Activated CD8-positive, alpha-beta T cell treated with anti-CD3 and anti-CD28 coated beads for 36 hours (primary cell): ENCODE measurements around the gene KRT14. TPM values are rescaled to one million over a fixed set of nuclear protein-coding genes. Genes with fewer than 3 reads are reported as not detected.

ENCODE experiments used
- ATAC-seq: fragments of 200-7000 bp; cut with Tn5 transposase; one replicate; pipeline ENCODE4 v1.10.0; 2021; ENCODE audit warnings: mild to moderate bottlenecking, moderate library complexity
- CTCF ChIA-PET: fragments of 350-600 bp; sonication (Branson Sonifier 250); formaldehyde crosslinking; loops from one replicate; lab custom pipeline; 2021; ENCODE audit warnings: antibody characterized with exemption; lab: Charles Lee
- POLR2A ChIA-PET: fragments of 350-600 bp; sonication (Branson Sonifier 250); formaldehyde crosslinking; loops from one replicate; lab custom pipeline; 2021; ENCODE audit warnings: antibody characterized with exemption; lab: Charles Lee
- DNase-seq: peaks from one replicate; pipeline ENCODE4 v3.0.0-alpha.2; 2020
- H3K27ac Mint-ChIP-seq: one replicate; pipeline ENCODE4 v1.8.0; 2021; ENCODE audit warnings: mild to moderate bottlenecking, mixed read lengths
- H3K27me3 Mint-ChIP-seq: one replicate; pipeline ENCODE4 v1.8.0; 2021; ENCODE audit warnings: mixed read lengths
- H3K36me3 Mint-ChIP-seq: one replicate; pipeline ENCODE4 v1.8.0; 2021; ENCODE audit warnings: low read depth, mixed read lengths
- H3K4me1 Mint-ChIP-seq: one replicate; pipeline ENCODE4 v1.8.0; 2021; ENCODE audit warnings: low read depth, mixed read lengths
- H3K4me3 Mint-ChIP-seq: one replicate; pipeline ENCODE4 v1.8.0; 2021; ENCODE audit warnings: mild to moderate bottlenecking, moderate library complexity, mixed read lengths
- H3K9me3 Mint-ChIP-seq: one replicate; pipeline ENCODE4 v1.8.0; 2021; ENCODE audit warnings: mixed read lengths
- intact Hi-C: fragments of 100-400 bp; cut with micrococcal nuclease; formaldehyde crosslinking; loops from one replicate; pipeline ENCODE4 v1.10.0; 2022
- total RNA-seq, 2 experiments: library from RNA; stranded (reverse); gene quantifications; one replicate each; pipeline ENCODE4 v1.2.3, GENCODE V29; 2021
- TF ChIP-seq, protein P1 (sequence below): fragments of 200-600 bp; IDR thresholded peaks from one replicate; pipeline ENCODE4 v1.8.0; 2022; ENCODE audit warnings: antibody characterized with exemption, mild to moderate bottlenecking

The KRT14 gene
- not detected for total RNA-seq

DNA sequence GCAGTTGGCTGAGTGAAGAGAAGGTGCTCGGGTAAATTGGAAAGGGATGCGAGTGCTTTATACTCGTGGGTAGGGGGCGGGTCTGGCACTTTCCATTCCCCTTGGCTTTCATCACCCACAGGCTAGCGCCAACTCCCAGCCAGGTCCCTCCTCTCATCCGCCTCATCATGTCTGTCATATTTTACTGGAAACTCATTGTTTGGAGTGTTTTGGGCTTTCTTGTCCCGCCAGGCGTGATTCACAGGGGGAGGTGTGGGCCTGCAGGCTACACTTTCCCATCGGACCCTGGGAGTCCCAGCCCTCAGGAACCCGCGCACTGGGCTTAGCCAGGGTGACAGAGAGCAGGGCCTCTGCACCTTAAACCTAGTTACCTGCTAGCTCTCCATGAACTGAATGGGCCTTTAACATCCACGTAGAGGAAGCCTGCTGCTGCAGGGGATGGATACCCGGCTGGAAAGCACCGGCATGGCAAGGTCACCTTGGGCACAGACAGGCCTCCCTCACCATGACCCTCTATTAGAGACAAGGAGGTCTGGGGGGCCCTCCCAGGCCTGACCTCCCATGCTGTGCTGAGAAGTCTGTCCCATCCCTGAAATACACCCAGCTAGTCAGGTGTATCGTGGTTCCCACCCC is at the start of gene KRT14:
Gene KRT14 (minus strand): TSS at position 33 of the 633 bp plus-strand sequence. CDS start 61 bp downstream, outside the sequence.
- H3K36me3 Mint-ChIP-seq = no peaks in the 10 kb centered on the region
- no peak within 1 kb of the TSS for H3K4me3 Mint-ChIP-seq
- peaks cover 14% of the 10 kb centered on the region for H3K27me3 Mint-ChIP-seq
- DNase-seq (no peak), ATAC-seq (no peak)
- ChIA-PET POLR2A (no interaction called here), CTCF (interaction anchor here (2.5 kb wide), 1 partner anchor 38 kb away, joined by 10 read pairs; no protein-coding TSS in a partner anchor)
- no peaks in the 10 kb centered on the region for H3K9me3 Mint-ChIP-seq
- no peak within 1 kb of the TSS for H3K27ac Mint-ChIP-seq
- intact Hi-C loops = no loop called here
- no peaks in the 10 kb centered on the region for H3K4me1 Mint-ChIP-seq
- TF ChIP-seq, protein P1, sequence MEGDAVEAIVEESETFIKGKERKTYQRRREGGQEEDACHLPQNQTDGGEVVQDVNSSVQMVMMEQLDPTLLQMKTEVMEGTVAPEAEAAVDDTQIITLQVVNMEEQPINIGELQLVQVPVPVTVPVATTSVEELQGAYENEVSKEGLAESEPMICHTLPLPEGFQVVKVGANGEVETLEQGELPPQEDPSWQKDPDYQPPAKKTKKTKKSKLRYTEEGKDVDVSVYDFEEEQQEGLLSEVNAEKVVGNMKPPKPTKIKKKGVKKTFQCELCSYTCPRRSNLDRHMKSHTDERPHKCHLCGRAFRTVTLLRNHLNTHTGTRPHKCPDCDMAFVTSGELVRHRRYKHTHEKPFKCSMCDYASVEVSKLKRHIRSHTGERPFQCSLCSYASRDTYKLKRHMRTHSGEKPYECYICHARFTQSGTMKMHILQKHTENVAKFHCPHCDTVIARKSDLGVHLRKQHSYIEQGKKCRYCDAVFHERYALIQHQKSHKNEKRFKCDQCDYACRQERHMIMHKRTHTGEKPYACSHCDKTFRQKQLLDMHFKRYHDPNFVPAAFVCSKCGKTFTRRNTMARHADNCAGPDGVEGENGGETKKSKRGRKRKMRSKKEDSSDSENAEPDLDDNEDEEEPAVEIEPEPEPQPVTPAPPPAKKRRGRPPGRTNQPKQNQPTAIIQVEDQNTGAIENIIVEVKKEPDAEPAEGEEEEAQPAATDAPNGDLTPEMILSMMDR = no peak

DNA sequence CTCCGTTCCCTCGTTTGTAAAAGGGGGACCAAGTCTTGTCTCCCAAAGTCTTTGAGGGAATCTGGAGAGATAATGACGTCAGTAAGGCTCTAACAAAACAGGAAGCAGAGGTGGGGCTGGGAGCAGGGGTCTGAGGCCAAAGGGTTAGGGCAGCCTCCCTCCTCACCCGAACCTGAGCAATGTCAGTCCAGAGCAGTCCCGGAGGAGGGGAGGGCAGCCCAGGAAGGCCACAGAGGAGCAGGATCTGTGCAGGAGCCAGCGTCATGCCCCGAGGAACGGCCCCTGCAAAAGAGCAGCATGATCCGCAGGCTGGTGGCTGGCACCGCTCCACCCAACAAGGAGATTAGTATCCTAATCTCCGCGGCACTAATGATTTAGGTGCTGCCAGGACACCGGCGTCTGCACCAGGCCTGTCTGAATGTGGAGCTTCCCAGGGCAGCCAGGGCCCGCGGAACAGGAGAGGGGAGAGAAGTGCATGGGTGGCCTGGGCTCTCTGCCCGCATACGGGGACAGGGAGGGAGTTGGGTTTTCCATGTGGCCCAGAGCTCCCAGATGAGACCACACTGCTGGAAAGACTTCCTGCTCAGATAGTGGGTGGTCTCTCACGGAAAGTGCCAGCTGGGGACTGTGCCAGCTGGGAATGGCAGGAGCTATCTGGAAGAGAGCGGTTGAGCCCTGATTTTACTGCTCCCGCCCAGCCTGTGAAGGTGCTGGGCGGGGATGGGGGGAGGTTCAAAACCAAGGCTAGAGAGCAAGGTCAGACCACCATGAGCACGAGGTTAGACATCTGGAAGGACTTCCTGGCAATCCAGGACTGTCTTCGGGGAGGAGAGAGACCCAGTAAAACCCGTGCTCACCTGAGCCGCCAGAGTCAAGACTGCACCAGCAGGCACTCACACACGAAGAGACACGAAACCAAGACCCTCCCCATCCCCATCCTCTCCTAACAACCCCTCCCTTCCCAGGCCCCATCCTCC is 48.7 kb upstream of the KRT14 start:
- POLR2A ChIA-PET = interaction anchor here (0.6 kb wide), 1 partner anchor 242 kb away, joined by 3 read pairs; no protein-coding TSS in a partner anchor
- Mint-ChIP-seq H3K4me3 (no peak overlapping the region), H3K27me3 (no peaks in the 10 kb centered on the region), H3K27ac (no peak overlapping the region), H3K9me3 (no peaks in the 10 kb centered on the region), H3K36me3 (no peaks in the 10 kb centered on the region), H3K4me1 (no peaks in the 10 kb centered on the region)
- CTCF ChIA-PET = interaction anchor here (1.7 to 1.9 kb wide), 2 partner anchors 13 to 86 kb away, joined by 4 to 5 read pairs; no protein-coding TSS in a partner anchor
- TF ChIP-seq, protein P1 = no peak
- intact Hi-C loops = loop anchor here (10.0 kb wide), 1 partner anchor 731 kb away; no protein-coding TSS in a partner anchor
- ATAC-seq = no peak
- no peak for DNase-seq

DNA sequence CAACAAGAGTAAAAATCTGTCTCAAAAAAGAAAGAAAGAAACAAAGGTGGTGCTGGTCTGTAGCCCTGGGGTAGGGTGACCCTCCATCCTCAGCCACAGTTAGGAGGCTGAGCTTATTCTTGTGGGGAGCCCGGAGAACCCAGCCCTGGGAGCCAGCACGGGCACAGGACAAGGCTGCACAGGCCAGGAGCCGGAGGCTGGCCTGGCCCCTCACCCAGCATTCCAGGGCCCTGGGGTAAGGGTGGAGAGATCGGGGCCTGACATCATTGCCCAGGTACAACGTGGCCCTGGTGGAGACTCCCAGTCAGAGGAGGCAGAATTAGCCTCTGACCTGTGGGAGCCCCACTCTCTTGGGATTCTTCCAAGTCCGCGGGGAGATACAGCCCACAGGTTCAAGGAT is 47.9 kb upstream of the KRT14 start:
- H3K27ac Mint-ChIP-seq = no peak overlapping the region
- TF ChIP-seq, protein P1 = no peak
- ChIA-PET CTCF (interaction anchor here (0.9 to 1.9 kb wide), 3 partner anchors 14 to 86 kb away, joined by 3 to 5 read pairs (median 4); no protein-coding TSS in a partner anchor), POLR2A (no interaction called here)
- ATAC-seq (no peak), DNase-seq (no peak)
- no peaks in the 10 kb centered on the region for H3K9me3 Mint-ChIP-seq
- H3K4me3 Mint-ChIP-seq = no peak overlapping the region
- intact Hi-C loops = loop anchor here (10.0 kb wide), 1 partner anchor 730 kb away; no protein-coding TSS in a partner anchor
- H3K4me1 Mint-ChIP-seq = no peaks in the 10 kb centered on the region
- no peaks in the 10 kb centered on the region for H3K27me3 Mint-ChIP-seq
- no peaks in the 10 kb centered on the region for H3K36me3 Mint-ChIP-seq

DNA sequence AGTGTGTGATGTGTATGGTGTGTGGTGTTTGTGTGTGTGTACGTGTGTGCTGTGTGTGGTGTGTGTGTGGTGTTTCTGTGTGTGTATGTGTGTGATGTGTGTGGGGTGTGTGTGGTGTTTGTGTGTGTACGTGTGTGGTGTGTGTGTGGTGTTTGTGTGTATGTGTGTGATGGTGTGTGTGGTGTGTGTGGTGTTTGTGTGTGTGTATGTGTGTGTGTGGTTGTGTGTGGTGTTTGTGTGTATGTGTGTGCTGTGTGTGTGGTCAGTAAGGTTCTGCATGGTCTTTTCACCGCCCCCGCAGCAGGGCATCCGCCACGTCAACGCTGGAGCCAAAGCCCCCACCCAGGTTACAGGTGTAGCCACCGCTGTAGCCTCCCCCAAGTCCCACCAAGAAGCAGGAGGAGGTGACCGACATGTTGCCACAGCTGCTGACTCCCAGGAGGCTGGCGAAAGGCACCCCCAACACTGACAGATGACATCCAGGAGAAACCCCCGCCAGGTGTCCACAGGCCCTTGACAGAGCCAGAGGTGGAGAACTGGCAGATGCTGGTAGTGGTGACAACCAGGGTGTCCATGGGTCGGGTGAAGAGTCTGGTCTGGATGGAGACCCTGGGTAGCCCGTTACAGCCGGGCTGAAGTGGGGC is 47.0 kb upstream of the KRT14 start:
- Mint-ChIP-seq H3K4me3 (no peak overlapping the region), H3K9me3 (no peaks in the 10 kb centered on the region), H3K27ac (no peak overlapping the region), H3K36me3 (no peaks in the 10 kb centered on the region), H3K27me3 (no peaks in the 10 kb centered on the region), H3K4me1 (no peaks in the 10 kb centered on the region)
- POLR2A ChIA-PET = no interaction called here
- DNase-seq (peak; percentile 23), ATAC-seq (peak; percentile 34)
- intact Hi-C loops = loop anchor here (10.0 kb wide), 1 partner anchor 729 kb away; no protein-coding TSS in a partner anchor
- TF ChIP-seq, protein P1 = no peak
- CTCF ChIA-PET = interaction anchor here (0.9 to 1.9 kb wide), 3 partner anchors 15 to 85 kb away, joined by 3 to 5 read pairs (median 4); no protein-coding TSS in a partner anchor
